Activated CD8-positive, alpha-beta memory T cell treated with anti-CD3 and anti-CD28 coated beads for 4 hours (primary cell): ENCODE measurements around the gene GPR75.
"Not testable (repeated sequence)": the region's sequence is repeated elsewhere in the genome, so short reads cannot be mapped to it uniquely, and the experiment has no call there.

Source experiments
- DNase-seq, 2 donors: peaks; one replicate each; pipeline ENCODE4 v3.0.0-alpha.2; 2020; ENCODE audit warnings: low read depth in 2 of 2

The GPR75 gene

DNA sequence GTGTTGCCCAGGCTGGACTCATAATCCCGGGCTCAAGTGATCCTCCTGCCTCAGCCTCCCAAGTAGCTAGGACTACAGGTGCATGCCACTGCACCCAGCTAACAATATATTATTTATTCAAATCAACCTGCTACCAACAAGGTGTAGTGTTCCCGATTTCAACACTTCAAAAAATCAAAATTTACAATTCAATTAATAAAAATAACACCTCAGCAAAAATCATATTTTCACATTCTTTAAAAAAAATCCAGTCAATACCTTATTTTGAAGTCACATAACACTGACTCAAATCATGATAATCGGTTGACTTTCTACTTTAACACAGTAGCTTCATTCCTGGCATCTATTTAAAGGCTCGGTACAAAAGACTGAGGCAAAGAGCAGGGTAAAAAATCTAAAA is 7.2 kb downstream of the GPR75 start:
- no peak for DNase-seq

GRCh38 chr2:53851052-53851757 is 8.6 kb downstream of the GPR75 start:
- DNase-seq, result not testable (repeated sequence)

GRCh38 chr2:53848062-53848461 is 11.7 kb downstream of the GPR75 start:
- DNase-seq, result no peak

GRCh38 chr2:53843595-53843994 is 16.2 kb downstream of the GPR75 start:
- DNase-seq, result no peak

GRCh38 chr2:53842891-53843290 is 16.9 kb downstream of the GPR75 start:
- DNase-seq, result no peak

- not testable (repeated sequence) for DNase-seq
These were observed 18.1 kb downstream of the GPR75 start for GRCh38 chr2:53841651-53842050.

DNA sequence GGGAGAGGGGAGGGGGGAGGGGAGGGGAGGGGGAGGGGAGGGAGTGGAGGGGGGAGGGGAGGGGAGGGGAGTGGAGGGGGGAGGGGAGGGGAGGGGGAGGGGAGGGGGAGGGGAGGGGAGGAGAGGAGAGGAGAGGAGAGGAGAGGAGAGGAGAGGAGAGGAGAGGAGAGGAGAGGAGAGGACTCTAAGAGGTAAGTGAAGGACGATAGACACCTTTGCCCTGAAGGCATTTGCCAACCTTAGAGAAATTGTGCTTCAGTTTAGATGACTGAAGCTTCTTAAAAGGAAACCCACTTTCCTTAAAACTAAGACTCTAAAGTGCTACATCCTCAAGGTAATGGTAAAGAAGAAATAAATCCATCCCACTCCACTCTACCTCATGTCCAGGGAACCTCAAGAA is 19.2 kb downstream of the GPR75 start:
- DNase-seq, result no peak

GRCh38 chr2:53829980-53830290 is 29.8 kb downstream of the GPR75 start:
- not testable (repeated sequence) for DNase-seq

DNA sequence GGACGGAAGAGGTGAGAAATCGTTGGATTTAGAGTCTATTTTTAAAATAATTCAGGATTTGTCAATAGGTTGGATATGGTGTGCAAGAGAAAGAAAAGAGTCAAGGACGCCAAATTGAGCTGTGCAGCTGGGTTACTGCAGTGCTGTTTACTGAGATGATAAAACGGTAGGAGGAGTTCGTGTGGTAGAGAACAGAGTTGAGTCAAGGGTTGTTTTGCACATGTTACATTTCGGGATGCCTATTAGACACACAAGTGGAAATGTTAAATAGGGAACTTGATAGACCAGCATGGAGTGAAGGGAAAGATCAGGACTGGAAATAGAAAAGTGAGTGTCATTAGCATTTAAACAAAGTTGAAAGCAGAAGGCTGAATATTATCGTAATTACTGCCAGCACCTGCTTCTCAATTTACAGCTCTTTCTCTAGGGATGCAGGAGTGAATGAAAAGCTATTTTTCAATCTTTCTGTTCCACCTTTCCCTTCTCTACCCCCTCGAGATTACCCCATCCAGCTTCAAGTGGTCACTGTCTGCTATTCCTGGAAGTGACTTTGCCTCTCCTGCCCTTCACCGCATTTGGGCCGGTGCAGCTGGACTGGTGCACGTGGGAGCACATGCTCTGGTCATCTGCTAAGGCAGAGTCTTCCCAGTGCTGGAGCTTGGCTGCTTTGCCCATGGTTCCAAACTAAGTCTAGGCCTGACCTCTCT is 30.3 kb downstream of the GPR75 start:
- no peak for DNase-seq

- no peak for DNase-seq
These were observed 31.4 kb downstream of the GPR75 start for GRCh38 chr2:53828331-53828730.

- no peak for DNase-seq
These were observed 32.2 kb downstream of the GPR75 start for GRCh38 chr2:53827398-53828175.

DNA sequence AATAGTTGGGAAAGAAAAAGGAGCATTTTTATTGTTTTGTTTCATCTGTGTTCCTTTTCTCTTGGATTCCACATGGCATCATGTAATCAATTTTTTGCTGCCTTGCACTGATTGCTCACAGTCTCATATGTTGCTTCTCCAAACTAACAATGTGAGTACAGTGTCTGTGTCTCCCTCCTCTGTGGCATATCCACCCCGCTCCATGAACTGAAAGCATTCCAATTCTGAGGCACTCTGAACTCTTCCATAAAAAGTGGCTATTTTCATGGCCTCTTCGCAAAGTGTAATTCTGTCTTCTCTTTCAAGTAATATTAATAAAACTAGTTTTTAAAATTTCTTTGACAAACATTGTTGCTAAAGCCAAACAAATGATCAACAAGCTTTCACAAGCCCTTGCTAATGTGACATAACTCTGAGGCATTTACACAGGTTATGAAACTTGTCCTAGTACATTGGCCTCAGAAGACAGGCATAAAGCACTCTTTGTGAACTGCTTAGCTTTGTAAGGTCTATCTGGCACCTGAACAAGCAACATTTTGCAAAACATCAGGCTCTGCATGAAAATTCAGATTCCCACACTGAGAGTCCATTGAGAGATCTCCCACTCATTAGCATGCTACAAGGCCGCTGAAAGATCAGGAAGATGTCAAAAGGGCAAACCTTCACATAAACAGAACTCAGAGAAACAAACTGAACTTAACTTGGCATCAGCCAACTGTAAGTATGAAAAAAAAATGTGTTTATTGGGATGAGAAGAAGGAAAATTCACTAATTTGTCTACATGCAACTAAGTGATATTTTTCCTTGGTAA is 33.0 kb downstream of the GPR75 start:
- no peak for DNase-seq

DNA sequence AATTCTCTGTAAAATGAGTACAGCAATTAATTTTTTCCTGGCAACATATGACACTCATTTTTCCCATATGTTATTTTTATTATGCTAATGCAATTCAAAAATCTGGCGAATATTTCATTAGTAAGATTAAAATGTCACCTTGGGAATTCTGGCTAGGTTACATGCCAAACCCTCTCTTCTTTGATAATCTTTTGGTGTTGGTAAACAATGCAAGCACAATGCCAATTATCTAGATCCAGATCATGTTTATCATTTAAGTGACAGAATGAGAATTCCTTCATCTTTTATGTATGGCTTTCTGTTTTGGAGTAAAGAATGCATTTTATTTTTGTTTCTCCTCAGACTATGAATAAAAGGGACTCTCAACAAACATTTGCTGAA is 33.7 kb downstream of the GPR75 start:
- no peak for DNase-seq

- DNase-seq, result not testable (repeated sequence)
These were observed 36.1 kb downstream of the GPR75 start for GRCh38 chr2:53823639-53824038.

DNA sequence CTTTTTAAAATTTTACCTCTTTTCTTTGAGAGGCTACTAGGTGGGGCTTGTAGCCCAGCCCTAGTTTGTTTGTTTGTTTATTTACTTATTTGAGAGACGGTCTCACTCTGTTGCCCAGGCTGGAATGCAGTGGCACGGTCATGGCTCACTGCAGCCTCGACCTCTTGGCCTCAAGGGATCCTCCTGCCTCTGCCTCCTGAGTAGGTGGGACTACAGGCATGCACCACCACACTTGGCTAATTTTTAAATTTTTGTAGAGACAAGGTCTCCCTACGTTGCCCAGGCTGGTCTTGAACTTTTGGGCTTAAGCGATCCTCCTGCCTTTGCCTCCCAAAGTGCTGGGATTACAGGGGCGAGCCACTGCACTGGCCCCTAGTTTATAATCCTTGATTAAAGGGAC is 38.0 kb downstream of the GPR75 start:
- no peak for DNase-seq

DNA sequence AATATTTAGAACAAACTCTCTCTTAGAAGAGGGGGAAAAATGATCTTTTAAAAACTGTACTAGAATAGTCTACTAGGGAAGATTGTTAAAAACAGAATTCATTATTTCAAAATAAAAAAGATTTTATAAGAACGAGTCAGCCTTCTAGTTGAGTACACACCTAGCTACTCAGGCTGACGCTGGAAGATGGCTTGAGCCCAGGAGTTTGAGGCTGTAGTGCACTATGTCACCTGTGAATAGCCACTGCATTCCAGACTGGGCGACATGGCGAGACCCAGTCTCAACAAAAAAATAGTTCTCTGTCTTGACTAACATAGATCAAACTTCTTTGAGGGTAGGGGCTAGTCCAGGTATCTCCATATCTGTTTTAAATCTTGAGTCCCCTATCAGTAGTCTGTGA is 39.1 kb downstream of the GPR75 start:
- no peak for DNase-seq

- DNase-seq, result no peak
These were observed 39.7 kb downstream of the GPR75 start for GRCh38 chr2:53820048-53820447.

DNA sequence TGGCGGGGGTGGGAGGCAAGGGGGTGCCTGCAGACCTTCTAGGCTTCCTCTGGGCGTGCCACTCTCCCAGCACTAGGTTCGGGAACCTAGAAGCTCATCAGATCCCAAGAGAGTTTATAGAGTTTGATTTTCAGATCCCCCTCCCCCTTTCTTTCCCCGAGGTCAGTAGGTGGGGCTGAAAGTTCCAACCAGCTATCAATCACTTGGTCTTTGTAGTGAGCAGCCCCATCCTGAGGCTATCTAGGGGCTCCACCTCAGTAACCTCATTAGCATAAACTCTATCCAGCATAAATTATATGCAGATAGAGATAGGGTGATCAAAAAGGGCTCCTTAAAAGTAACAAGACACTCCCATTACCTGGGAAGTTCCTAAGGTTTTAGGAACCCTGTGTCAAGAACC is 40.1 kb downstream of the GPR75 start:
- no peak for DNase-seq

DNA sequence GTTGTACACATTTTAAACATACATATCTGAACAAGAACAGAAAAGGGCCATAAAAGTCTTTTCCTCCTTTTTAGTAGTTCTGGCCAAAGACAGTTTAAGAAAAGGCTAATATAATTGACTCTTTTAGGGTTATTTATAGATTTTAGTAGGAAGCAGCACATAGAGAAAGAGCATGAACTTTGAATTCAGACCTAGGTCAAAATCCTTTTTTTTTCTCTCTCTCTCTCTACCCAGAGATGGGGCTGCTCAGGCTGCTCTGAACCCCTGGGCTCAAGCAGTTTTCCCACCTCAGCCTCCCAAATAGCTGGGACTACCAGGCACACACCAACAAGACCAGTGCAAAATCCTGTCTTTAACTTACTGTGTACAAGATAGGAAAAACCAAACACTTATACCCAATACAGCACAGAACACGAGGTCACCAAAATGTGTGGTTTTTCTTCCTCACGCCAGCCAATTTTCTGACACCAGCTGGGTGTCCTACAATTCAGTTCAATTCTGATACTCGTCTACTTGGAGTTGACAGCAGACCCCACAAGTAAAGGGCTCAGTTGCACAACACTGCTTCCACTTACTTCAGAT is 40.8 kb downstream of the GPR75 start:
- no peak for DNase-seq

GRCh38 chr2:53813151-53813550 is 46.6 kb downstream of the GPR75 start:
- DNase-seq, result no peak

GRCh38 chr2:53811601-53812000 is 48.2 kb downstream of the GPR75 start:
- no peak for DNase-seq
